ENCODE results near the gene TSC1. TPM values are rescaled to one million over a fixed set of nuclear protein-coding genes. Genes with fewer than 3 reads are reported as not detected.

The TSC1 gene
- total RNA-seq, 1 donor, result 68.4 TPM

GRCh38 chr9:132898051-132898450 lies 46.4 kb downstream of the TSC1 start:
- no peaks in the 10 kb centered on the region for H3K4me1 ChIP-seq (ENCODE audit: insufficient read depth, low read length)
- TF ChIP-seq, protein P1, sequence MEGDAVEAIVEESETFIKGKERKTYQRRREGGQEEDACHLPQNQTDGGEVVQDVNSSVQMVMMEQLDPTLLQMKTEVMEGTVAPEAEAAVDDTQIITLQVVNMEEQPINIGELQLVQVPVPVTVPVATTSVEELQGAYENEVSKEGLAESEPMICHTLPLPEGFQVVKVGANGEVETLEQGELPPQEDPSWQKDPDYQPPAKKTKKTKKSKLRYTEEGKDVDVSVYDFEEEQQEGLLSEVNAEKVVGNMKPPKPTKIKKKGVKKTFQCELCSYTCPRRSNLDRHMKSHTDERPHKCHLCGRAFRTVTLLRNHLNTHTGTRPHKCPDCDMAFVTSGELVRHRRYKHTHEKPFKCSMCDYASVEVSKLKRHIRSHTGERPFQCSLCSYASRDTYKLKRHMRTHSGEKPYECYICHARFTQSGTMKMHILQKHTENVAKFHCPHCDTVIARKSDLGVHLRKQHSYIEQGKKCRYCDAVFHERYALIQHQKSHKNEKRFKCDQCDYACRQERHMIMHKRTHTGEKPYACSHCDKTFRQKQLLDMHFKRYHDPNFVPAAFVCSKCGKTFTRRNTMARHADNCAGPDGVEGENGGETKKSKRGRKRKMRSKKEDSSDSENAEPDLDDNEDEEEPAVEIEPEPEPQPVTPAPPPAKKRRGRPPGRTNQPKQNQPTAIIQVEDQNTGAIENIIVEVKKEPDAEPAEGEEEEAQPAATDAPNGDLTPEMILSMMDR (IDR thresholded peaks at IDR 0.05; ENCODE audit: extremely low read depth, low read depth, low read length), result no peak
- no peak for DNase-seq (ENCODE audit: insufficient read length, low spot score, missing footprints)
- H3K4me2 ChIP-seq (ENCODE audit: insufficient read depth, low read length), result no peak overlapping the region
- H3K4me3 ChIP-seq (ENCODE audit: insufficient read depth, low read length), result no peak overlapping the region
- peaks cover 54% of the 10 kb centered on the region for H3K36me3 ChIP-seq (ENCODE audit: insufficient read depth, low read length)
- H3K27ac ChIP-seq (ENCODE audit: low read depth, low read length), result no peak overlapping the region
- no peaks in the 10 kb centered on the region for H3K9me3 ChIP-seq (ENCODE audit: low read depth, low read length)
- no peaks in the 10 kb centered on the region for H3K27me3 ChIP-seq (ENCODE audit: insufficient read depth, low read length)
- H4K20me1 ChIP-seq (ENCODE audit: insufficient read depth, low read length), result no peaks in the 10 kb centered on the region
- H2AFZ ChIP-seq (ENCODE audit: low read length), result no peak overlapping the region
- no peaks in the 10 kb centered on the region for H3K79me2 ChIP-seq (ENCODE audit: insufficient read depth, low read length)

DNA sequence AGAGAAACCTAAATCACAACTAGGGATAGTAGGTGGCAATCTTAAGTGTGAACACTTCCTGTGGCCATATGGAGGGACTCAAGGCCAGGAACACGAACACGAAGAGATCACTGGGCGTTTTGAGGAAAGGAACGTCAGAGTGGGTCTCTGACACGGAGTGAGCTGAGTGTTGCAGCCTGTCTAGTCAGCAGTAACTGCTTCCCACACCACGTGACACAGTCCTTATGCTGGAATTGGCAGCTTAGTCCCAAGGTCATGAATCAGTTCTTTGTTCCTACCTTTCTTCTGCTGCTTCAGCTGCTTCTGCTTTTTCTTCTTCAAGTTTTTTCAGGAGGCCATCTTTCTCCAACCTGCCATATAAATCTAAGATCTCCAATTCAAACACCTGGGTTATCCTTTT lies 47.5 kb downstream of the TSC1 start:
- TF ChIP-seq, protein P1 (IDR thresholded peaks at IDR 0.05; ENCODE audit: extremely low read depth, low read depth, low read length), result no peak
- H2AFZ ChIP-seq (ENCODE audit: low read length), result no peak overlapping the region
- H3K36me3 ChIP-seq (ENCODE audit: insufficient read depth, low read length), result peaks cover 50% of the 10 kb centered on the region
- peak; percentile 31 for DNase-seq (ENCODE audit: insufficient read length, low spot score, missing footprints)
- no peaks in the 10 kb centered on the region for H4K20me1 ChIP-seq (ENCODE audit: insufficient read depth, low read length)
- H3K27me3 ChIP-seq (ENCODE audit: insufficient read depth, low read length), result no peaks in the 10 kb centered on the region
- H3K27ac ChIP-seq (ENCODE audit: low read depth, low read length), result no peak overlapping the region
- no peaks in the 10 kb centered on the region for H3K9me3 ChIP-seq (ENCODE audit: low read depth, low read length)
- no peak overlapping the region for H3K4me3 ChIP-seq (ENCODE audit: insufficient read depth, low read length)
- no peaks in the 10 kb centered on the region for H3K4me1 ChIP-seq (ENCODE audit: insufficient read depth, low read length)
- no peaks in the 10 kb centered on the region for H3K79me2 ChIP-seq (ENCODE audit: insufficient read depth, low read length)
- H3K4me2 ChIP-seq (ENCODE audit: insufficient read depth, low read length), result no peak overlapping the region

- no peak for DNase-seq (ENCODE audit: insufficient read length, low spot score, missing footprints)
These were observed 48.2 kb downstream of the TSC1 start for GRCh38 chr9:132896264-132896663.

DNA sequence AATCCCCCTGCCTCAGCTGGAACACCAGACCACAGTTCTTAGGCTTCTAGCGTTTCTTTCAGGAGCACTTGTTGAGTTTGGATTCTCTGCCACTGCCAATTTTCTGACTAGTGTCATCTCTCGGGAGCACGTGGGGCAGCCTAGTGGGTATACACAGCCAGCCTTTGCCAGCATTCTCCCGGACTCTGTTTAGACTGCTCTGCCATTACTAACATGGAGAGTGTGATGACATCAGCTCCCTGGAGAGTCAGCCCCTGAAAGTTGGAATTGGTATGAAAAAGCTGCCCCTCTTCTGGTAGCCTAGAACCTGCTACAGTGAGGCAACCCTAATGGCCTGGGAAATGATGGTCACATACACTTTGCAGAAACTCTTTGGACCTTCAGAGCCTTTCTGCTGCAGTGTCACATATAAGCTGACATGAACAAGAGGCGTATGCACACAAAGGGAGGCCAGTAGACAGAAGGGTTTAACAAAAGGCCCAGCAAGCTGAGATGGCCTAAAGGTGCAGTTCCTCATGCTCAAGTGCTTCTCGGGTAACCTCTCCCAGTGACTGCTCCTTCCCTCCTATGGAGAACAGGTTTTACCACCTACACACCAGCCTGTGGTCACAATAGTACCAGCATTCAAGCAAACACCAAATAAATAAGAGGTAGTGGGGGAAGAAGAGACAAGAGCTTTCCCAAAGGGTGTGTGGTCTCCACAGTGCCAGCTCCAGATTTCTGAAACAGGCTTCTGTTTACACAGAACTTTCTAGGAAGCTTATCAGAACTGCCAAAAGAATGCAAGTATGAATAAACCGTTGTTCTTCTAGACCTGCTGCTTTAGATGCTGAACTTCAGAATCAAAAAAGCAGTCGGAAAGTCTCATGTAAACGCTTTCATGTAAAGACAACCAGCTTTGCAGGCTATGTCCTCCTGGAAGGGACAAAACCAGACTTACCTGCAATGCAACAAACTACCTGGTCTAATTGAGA lies 49.3 kb downstream of the TSC1 start:
- H3K4me2 ChIP-seq (ENCODE audit: insufficient read depth, low read length), result no peak overlapping the region
- no peaks in the 10 kb centered on the region for H4K20me1 ChIP-seq (ENCODE audit: insufficient read depth, low read length)
- H3K27me3 ChIP-seq (ENCODE audit: insufficient read depth, low read length), result no peaks in the 10 kb centered on the region
- no peak overlapping the region for H3K4me3 ChIP-seq (ENCODE audit: insufficient read depth, low read length)
- peak; percentile 53 for DNase-seq (ENCODE audit: insufficient read length, low spot score, missing footprints)
- H3K4me1 ChIP-seq (ENCODE audit: insufficient read depth, low read length), result no peaks in the 10 kb centered on the region
- TF ChIP-seq, protein P1 (IDR thresholded peaks at IDR 0.05; ENCODE audit: extremely low read depth, low read depth, low read length), result no peak
- H2AFZ ChIP-seq (ENCODE audit: low read length), result no peak overlapping the region
- H3K9me3 ChIP-seq (ENCODE audit: low read depth, low read length), result no peaks in the 10 kb centered on the region
- peaks cover 34% of the 10 kb centered on the region for H3K36me3 ChIP-seq (ENCODE audit: insufficient read depth, low read length)
- H3K79me2 ChIP-seq (ENCODE audit: insufficient read depth, low read length), result no peaks in the 10 kb centered on the region
- H3K27ac ChIP-seq (ENCODE audit: low read depth, low read length), result no peak overlapping the region

More at GRCh38 chr9:132896264-132896663, 48.2 kb downstream of the TSC1 start:
- Histone ChIP-seq H3K79me2 (ENCODE audit: insufficient read depth, low read length) (no peaks in the 10 kb centered on the region), H3K27me3 (ENCODE audit: insufficient read depth, low read length) (no peaks in the 10 kb centered on the region), H3K4me1 (ENCODE audit: insufficient read depth, low read length) (no peaks in the 10 kb centered on the region), H3K36me3 (ENCODE audit: insufficient read depth, low read length) (peaks cover 45% of the 10 kb centered on the region), H4K20me1 (ENCODE audit: insufficient read depth, low read length) (no peaks in the 10 kb centered on the region), H3K4me3 (ENCODE audit: insufficient read depth, low read length) (no peak overlapping the region), H3K4me2 (ENCODE audit: insufficient read depth, low read length) (no peak overlapping the region), H3K27ac (ENCODE audit: low read depth, low read length) (no peak overlapping the region), H3K9me3 (ENCODE audit: low read depth, low read length) (no peaks in the 10 kb centered on the region), H2AFZ (ENCODE audit: low read length) (no peak overlapping the region)
- TF ChIP-seq, protein P1 (IDR thresholded peaks at IDR 0.05; ENCODE audit: extremely low read depth, low read depth, low read length), result no peak

Measured in osteoblast (primary cell).